NT2/D1 (cell line): ENCODE results near the gene C11orf42.

ENCODE experiments used
- DNase-seq: peaks from one replicate; pipeline ENCODE4 v3.0.0-alpha.2; 2011; ENCODE audit warnings: low read depth, low spot score
- H3K27me3 ChIP-seq: 2 replicates; pipeline ENCODE4 v1.6.0; 2011; ENCODE audit warnings: mild to moderate bottlenecking; ENCODE audit not compliant: insufficient read length, insufficient read depth
- H3K36me3 ChIP-seq: 2 replicates; pipeline ENCODE4 v1.6.1; 2011; ENCODE audit warnings: mild to moderate bottlenecking, low read length, mixed read lengths; ENCODE audit not compliant: insufficient read depth, insufficient read length
- H3K4me1 ChIP-seq: 2 replicates; pipeline ENCODE4 v1.5.1; 2011; ENCODE audit not compliant: insufficient read depth, insufficient read length
- H3K4me3 ChIP-seq: 2 replicates; pipeline ENCODE4 v1.5.1; 2011; ENCODE audit warnings: low read depth; ENCODE audit not compliant: insufficient read length
- H3K9ac ChIP-seq: 2 replicates; pipeline ENCODE4 v1.6.0; 2011; ENCODE audit warnings: low read depth; ENCODE audit not compliant: insufficient read length
- H3K9me3 ChIP-seq: 2 replicates; pipeline ENCODE4 v1.5.1; 2011; ENCODE audit warnings: mild to moderate bottlenecking, low read length; ENCODE audit not compliant: insufficient read depth
- SUZ12 ChIP-seq: IDR thresholded peaks from 2 replicates; pipeline ENCODE4 v1.6.1; 2011; ENCODE audit not compliant: insufficient read length, insufficient read depth; ENCODE audit errors: extremely low read depth
- YY1 ChIP-seq: IDR thresholded peaks from 2 replicates; pipeline ENCODE4 v1.6.1; 2011; ENCODE audit not compliant: insufficient read length, insufficient read depth
- ZNF274 ChIP-seq: IDR thresholded peaks from 2 replicates; pipeline ENCODE4 v1.6.1; 2011; ENCODE audit warnings: mild to moderate bottlenecking, low read depth, low read length

The C11orf42 gene

GRCh38 chr11:6253197-6253596, 47.8 kb downstream of the C11orf42 start:
- no peak overlapping the region for H3K9ac ChIP-seq
- no peaks in the 10 kb centered on the region for H3K9me3 ChIP-seq
- no peaks in the 10 kb centered on the region for H3K4me1 ChIP-seq
- H3K4me3 ChIP-seq, result no peak overlapping the region
- DNase-seq, result no peak
- TF ChIP-seq SUZ12 (no peak), YY1 (no peak), ZNF274 (no peak)
- peaks cover 16% of the 10 kb centered on the region for H3K27me3 ChIP-seq
- H3K36me3 ChIP-seq, result no peaks in the 10 kb centered on the region

- peaks cover 49% of the 10 kb centered on the region for H3K27me3 ChIP-seq
- TF ChIP-seq SUZ12 (no peak), ZNF274 (no peak), YY1 (no peak)
Observed at GRCh38 chr11:6258141-6258540, 52.8 kb downstream of the C11orf42 start.

GRCh38 chr11:6258571-6259081, 53.3 kb downstream of the C11orf42 start:
- peaks cover 4% of the 10 kb centered on the region for H3K4me1 ChIP-seq
- peaks cover 49% of the 10 kb centered on the region for H3K27me3 ChIP-seq
- peak overlapping the region; percentile 58 for H3K9ac ChIP-seq
- no peaks in the 10 kb centered on the region for H3K36me3 ChIP-seq
- DNase-seq, result no peak
- TF ChIP-seq SUZ12 (no peak), YY1 (no peak), ZNF274 (no peak)
- H3K4me3 ChIP-seq, result peak overlapping the region; percentile 53
- no peaks in the 10 kb centered on the region for H3K9me3 ChIP-seq

More at GRCh38 chr11:6258141-6258540, 52.8 kb downstream of the C11orf42 start:
- DNase-seq, result no peak
- no peaks in the 10 kb centered on the region for H3K36me3 ChIP-seq
- H3K9ac ChIP-seq, result no peak overlapping the region
- H3K4me1 ChIP-seq, result peaks cover 4% of the 10 kb centered on the region
- H3K9me3 ChIP-seq, result no peaks in the 10 kb centered on the region
- H3K4me3 ChIP-seq, result no peak overlapping the region

- Histone ChIP-seq H3K4me1 (peaks cover 4% of the 10 kb centered on the region), H3K9me3 (no peaks in the 10 kb centered on the region), H3K9ac (peak overlapping the region; percentile 72), H3K4me3 (peak overlapping the region; percentile 54), H3K36me3 (no peaks in the 10 kb centered on the region), H3K27me3 (peaks cover 49% of the 10 kb centered on the region)
- TF ChIP-seq YY1 (no peak), SUZ12 (no peak), ZNF274 (no peak)
- no peak for DNase-seq
Observed at GRCh38 chr11:6260207-6260726, 54.9 kb downstream of the C11orf42 start.
